Caki2 (cell line): ENCODE results near the gene OR11H1. TPM values are rescaled to one million over a fixed set of nuclear protein-coding genes. Genes with fewer than 3 reads are reported as not detected.
"Not testable (repeated sequence)": the region's sequence is repeated elsewhere in the genome, so short reads cannot be mapped to it uniquely, and the experiment has no call there.

Source experiments
- DNase-seq: peaks from one replicate; pipeline ENCODE4 v3.0.0-alpha.2; 2015; ENCODE audit warnings: low read depth
- in situ Hi-C: cut with HindIII; loops from 2 replicates; pipeline ENCODE4 v1.10.0; 2016; ENCODE audit warnings: low sequenced_read_pairs, low pct_unique_long_range_greater_than_20kb, mixed read lengths
- total RNA-seq: library from RNA; depleted of rRNA; stranded (reverse); fragments of >200 nt; shearing (Covaris generic); gene quantifications from 2 replicates; pipeline ENCODE4 v1.2.3, GENCODE V29; 2014; ENCODE audit warnings: low replicate concordance; rRNA removed

Gene OR11H1
- total RNA-seq, result not detected in 2 replicates

GRCh38 chr22:15527892-15528291 is at the start of gene OR11H1:
Gene OR11H1 (plus strand): TSS chr22:15528192. CDS start chr22:15528192, 0 bp downstream.
- DNase-seq, in situ Hi-C loops: not testable (repeated sequence)

- DNase-seq, in situ Hi-C loops: not testable (repeated sequence)
These were observed 18.0 kb upstream of the OR11H1 start for GRCh38 chr22:15509967-15510366.

GRCh38 chr22:15515896-15516295 is 12.1 kb upstream of the OR11H1 start:
- in situ Hi-C loops, DNase-seq: not testable (repeated sequence)

- DNase-seq, in situ Hi-C loops: not testable (repeated sequence)
These were observed 25.8 kb downstream of the OR11H1 start for GRCh38 chr22:15553767-15554166.

GRCh38 chr22:15563461-15563860 is 35.5 kb downstream of the OR11H1 start:
- in situ Hi-C loops, DNase-seq: not testable (repeated sequence)

- DNase-seq, in situ Hi-C loops: not testable (repeated sequence)
These were observed 37.1 kb downstream of the OR11H1 start for GRCh38 chr22:15565063-15565462.

Other genes starting within 250 kb of the OR11H1 start
- gene POTEH, start 161.8 kb downstream of the OR11H1 start, total RNA-seq, result not detected in 2 replicates